ENCODE results near the gene PLEKHA6.

The PLEKHA6 gene

GRCh38 chr1:204376919-204377799 is 17.4 kb upstream of the PLEKHA6 start:
- Histone ChIP-seq H4K5ac (ENCODE audit: low read length) (no peak overlapping the region), H4K8ac (ENCODE audit: low read depth, low read length) (no peak overlapping the region), H3K79me1 (ENCODE audit: low read length) (no peaks in the 10 kb centered on the region), H2BK120ac (ENCODE audit: low read depth, low read length) (no peak overlapping the region), H3K4ac (ENCODE audit: low read depth, low read length) (no peak overlapping the region), H2BK15ac (replicated peaks; ENCODE audit: low read depth) (no peak overlapping the region), H3K4me2 (ENCODE audit: low read length) (peak overlapping the region; percentile 98), H3K23ac (ENCODE audit: low read length) (no peak overlapping the region), H2BK5ac (ENCODE audit: low read length) (no peak overlapping the region), H2AK5ac (ENCODE audit: low read length) (no peak overlapping the region), H3K36me3 (ENCODE audit: control insufficient read depth, insufficient read depth, low read length) (no peaks in the 10 kb centered on the region), H3K79me2 (ENCODE audit: control insufficient read depth, insufficient read depth, low read length) (no peaks in the 10 kb centered on the region), H3K27ac (ENCODE audit: low read depth, low read length) (peak overlapping the region; percentile 10), H3K4me3 (ENCODE audit: low read length) (no peak overlapping the region), H3K56ac (ENCODE audit: low read length) (peak overlapping the region; percentile 71), H3K27me3 (ENCODE audit: insufficient read depth, low read length, poor library complexity) (peaks cover 21% of the 10 kb centered on the region), H3K4me1 (ENCODE audit: control insufficient read depth, low read depth, low read length) (no peaks in the 10 kb centered on the region), H3K18ac (ENCODE audit: low read length) (no peak overlapping the region), H3K9ac (ENCODE audit: low read length) (no peak overlapping the region)
- DNase-seq: no peak
- WGBS (ENCODE audit: extremely low coverage, insufficient coverage, low lambda C conversion rate): no CpG with 5 or more reads among the region's 28 CpGs

DNA sequence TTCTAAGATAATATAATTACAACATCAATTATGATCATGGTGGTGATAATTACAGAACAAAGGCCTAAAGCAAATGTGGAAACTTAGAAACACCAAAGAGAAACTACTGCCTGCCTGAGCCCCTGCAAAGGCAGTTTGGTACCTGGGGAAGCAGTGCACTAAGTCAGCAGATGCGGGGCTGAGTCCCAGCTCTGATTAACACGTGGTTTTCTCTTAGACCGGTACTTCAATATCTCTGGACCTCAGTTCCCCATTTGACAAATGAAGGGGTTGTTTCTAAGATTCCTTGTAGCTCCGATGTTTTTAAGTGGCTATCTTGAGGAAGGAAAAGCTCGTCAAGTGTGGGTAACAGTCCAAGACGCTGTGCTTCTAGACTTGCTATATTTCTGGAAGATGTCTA is 16.7 kb upstream of the PLEKHA6 start:
- H3K27me3 ChIP-seq (ENCODE audit: insufficient read depth, low read length, poor library complexity): peaks cover 21% of the 10 kb centered on the region
- no peak overlapping the region for H3K18ac ChIP-seq (ENCODE audit: low read length)
- no peak overlapping the region for H4K8ac ChIP-seq (ENCODE audit: low read depth, low read length)
- H3K4me3 ChIP-seq (ENCODE audit: low read length): no peak overlapping the region
- no peak overlapping the region for H2BK5ac ChIP-seq (ENCODE audit: low read length)
- H2BK15ac ChIP-seq (replicated peaks; ENCODE audit: low read depth): no peak overlapping the region
- no peak overlapping the region for H3K9ac ChIP-seq (ENCODE audit: low read length)
- DNase-seq: no peak
- no peaks in the 10 kb centered on the region for H3K79me2 ChIP-seq (ENCODE audit: control insufficient read depth, insufficient read depth, low read length)
- H2BK120ac ChIP-seq (ENCODE audit: low read depth, low read length): no peak overlapping the region
- no peak overlapping the region for H3K4me2 ChIP-seq (ENCODE audit: low read length)
- no CpG with 5 or more reads among the region's 6 CpGs for WGBS (ENCODE audit: extremely low coverage, insufficient coverage, low lambda C conversion rate)
- no peaks in the 10 kb centered on the region for H3K4me1 ChIP-seq (ENCODE audit: control insufficient read depth, low read depth, low read length)
- H2AK5ac ChIP-seq (ENCODE audit: low read length): no peak overlapping the region
- no peaks in the 10 kb centered on the region for H3K79me1 ChIP-seq (ENCODE audit: low read length)
- no peak overlapping the region for H3K4ac ChIP-seq (ENCODE audit: low read depth, low read length)
- H3K36me3 ChIP-seq (ENCODE audit: control insufficient read depth, insufficient read depth, low read length): no peaks in the 10 kb centered on the region
- no peak overlapping the region for H3K23ac ChIP-seq (ENCODE audit: low read length)
- H4K5ac ChIP-seq (ENCODE audit: low read length): no peak overlapping the region
- H3K27ac ChIP-seq (ENCODE audit: low read depth, low read length): no peak overlapping the region
- H3K56ac ChIP-seq (ENCODE audit: low read length): no peak overlapping the region

GRCh38 chr1:204373911-204374310 is 14.2 kb upstream of the PLEKHA6 start:
- no peak overlapping the region for H3K4ac ChIP-seq (ENCODE audit: low read depth, low read length)
- no peak overlapping the region for H2BK15ac ChIP-seq (replicated peaks; ENCODE audit: low read depth)
- peaks cover 20% of the 10 kb centered on the region for H3K27me3 ChIP-seq (ENCODE audit: insufficient read depth, low read length, poor library complexity)
- no peak overlapping the region for H3K9ac ChIP-seq (ENCODE audit: low read length)
- H2BK120ac ChIP-seq (ENCODE audit: low read depth, low read length): no peak overlapping the region
- H3K4me3 ChIP-seq (ENCODE audit: low read length): no peak overlapping the region
- no peaks in the 10 kb centered on the region for H3K79me2 ChIP-seq (ENCODE audit: control insufficient read depth, insufficient read depth, low read length)
- H2AK5ac ChIP-seq (ENCODE audit: low read length): no peak overlapping the region
- no peak overlapping the region for H3K4me2 ChIP-seq (ENCODE audit: low read length)
- H3K79me1 ChIP-seq (ENCODE audit: low read length): no peaks in the 10 kb centered on the region
- no peak overlapping the region for H4K5ac ChIP-seq (ENCODE audit: low read length)
- no peaks in the 10 kb centered on the region for H3K4me1 ChIP-seq (ENCODE audit: control insufficient read depth, low read depth, low read length)
- no peak overlapping the region for H3K56ac ChIP-seq (ENCODE audit: low read length)
- WGBS (ENCODE audit: extremely low coverage, insufficient coverage, low lambda C conversion rate): no CpG with 5 or more reads among the region's 4 CpGs
- H3K27ac ChIP-seq (ENCODE audit: low read depth, low read length): no peak overlapping the region
- no peak overlapping the region for H4K8ac ChIP-seq (ENCODE audit: low read depth, low read length)
- peak overlapping the region; percentile 74 for H3K23ac ChIP-seq (ENCODE audit: low read length)
- H3K36me3 ChIP-seq (ENCODE audit: control insufficient read depth, insufficient read depth, low read length): no peaks in the 10 kb centered on the region
- no peak for DNase-seq
- no peak overlapping the region for H3K18ac ChIP-seq (ENCODE audit: low read length)
- H2BK5ac ChIP-seq (ENCODE audit: low read length): no peak overlapping the region

- H3K23ac ChIP-seq (ENCODE audit: low read length): no peak overlapping the region
- H2BK120ac ChIP-seq (ENCODE audit: low read depth, low read length): no peak overlapping the region
- H3K36me3 ChIP-seq (ENCODE audit: control insufficient read depth, insufficient read depth, low read length): no peaks in the 10 kb centered on the region
- no peak overlapping the region for H3K9ac ChIP-seq (ENCODE audit: low read length)
- H3K56ac ChIP-seq (ENCODE audit: low read length): no peak overlapping the region
- H2BK15ac ChIP-seq (replicated peaks; ENCODE audit: low read depth): no peak overlapping the region
- H3K4ac ChIP-seq (ENCODE audit: low read depth, low read length): no peak overlapping the region
- no peak overlapping the region for H3K4me2 ChIP-seq (ENCODE audit: low read length)
- no peak overlapping the region for H4K8ac ChIP-seq (ENCODE audit: low read depth, low read length)
- H3K27ac ChIP-seq (ENCODE audit: low read depth, low read length): no peak overlapping the region
- H3K27me3 ChIP-seq (ENCODE audit: insufficient read depth, low read length, poor library complexity): no peaks in the 10 kb centered on the region
- H2AK5ac ChIP-seq (ENCODE audit: low read length): no peak overlapping the region
- no peak overlapping the region for H3K18ac ChIP-seq (ENCODE audit: low read length)
- DNase-seq: no peak
- H3K4me1 ChIP-seq (ENCODE audit: control insufficient read depth, low read depth, low read length): no peaks in the 10 kb centered on the region
- H4K5ac ChIP-seq (ENCODE audit: low read length): no peak overlapping the region
- whole genome bisulfite sequencing (ENCODE audit: extremely low coverage, insufficient coverage, low lambda C conversion rate): no CpG with 5 or more reads among the region's 10 CpGs
- no peaks in the 10 kb centered on the region for H3K79me1 ChIP-seq (ENCODE audit: low read length)
- H3K4me3 ChIP-seq (ENCODE audit: low read length): no peak overlapping the region
- H2BK5ac ChIP-seq (ENCODE audit: low read length): no peak overlapping the region
- H3K79me2 ChIP-seq (ENCODE audit: control insufficient read depth, insufficient read depth, low read length): no peaks in the 10 kb centered on the region
These were observed 10.4 kb upstream of the PLEKHA6 start for GRCh38 chr1:204370176-204370575.

- H3K27ac ChIP-seq (ENCODE audit: low read depth, low read length): no peak overlapping the region
- H3K79me1 ChIP-seq (ENCODE audit: low read length): no peaks in the 10 kb centered on the region
- no peak overlapping the region for H3K4me3 ChIP-seq (ENCODE audit: low read length)
- DNase-seq: no peak
- no peak overlapping the region for H3K56ac ChIP-seq (ENCODE audit: low read length)
- H3K4me2 ChIP-seq (ENCODE audit: low read length): no peak overlapping the region
- no peaks in the 10 kb centered on the region for H3K36me3 ChIP-seq (ENCODE audit: control insufficient read depth, insufficient read depth, low read length)
- no peak overlapping the region for H2BK15ac ChIP-seq (replicated peaks; ENCODE audit: low read depth)
- no peak overlapping the region for H3K9ac ChIP-seq (ENCODE audit: low read length)
- H2BK5ac ChIP-seq (ENCODE audit: low read length): no peak overlapping the region
- H4K8ac ChIP-seq (ENCODE audit: low read depth, low read length): no peak overlapping the region
- no peaks in the 10 kb centered on the region for H3K4me1 ChIP-seq (ENCODE audit: control insufficient read depth, low read depth, low read length)
- no peak overlapping the region for H3K18ac ChIP-seq (ENCODE audit: low read length)
- no peak overlapping the region for H2AK5ac ChIP-seq (ENCODE audit: low read length)
- no peak overlapping the region for H3K4ac ChIP-seq (ENCODE audit: low read depth, low read length)
- no peak overlapping the region for H3K23ac ChIP-seq (ENCODE audit: low read length)
- H2BK120ac ChIP-seq (ENCODE audit: low read depth, low read length): no peak overlapping the region
- WGBS (ENCODE audit: extremely low coverage, insufficient coverage, low lambda C conversion rate): no CpG with 5 or more reads among the region's 13 CpGs
- H3K27me3 ChIP-seq (ENCODE audit: insufficient read depth, low read length, poor library complexity): no peaks in the 10 kb centered on the region
- no peaks in the 10 kb centered on the region for H3K79me2 ChIP-seq (ENCODE audit: control insufficient read depth, insufficient read depth, low read length)
- H4K5ac ChIP-seq (ENCODE audit: low read length): no peak overlapping the region
These were observed 9.4 kb upstream of the PLEKHA6 start for GRCh38 chr1:204368996-204369726.

Measured in mesendoderm (in vitro differentiated cells).